Mucosa of rectum (tissue), 2 donors: ENCODE data around the gene USP53.
"Not testable (repeated sequence)": the region's sequence is repeated elsewhere in the genome, so short reads cannot be mapped to it uniquely, and the experiment has no call there.

Experiments used
- H3K27ac ChIP-seq, 2 donors: one replicate each; pipeline ENCODE4 v1.7.0; 2013; ENCODE audit warnings: inconsistent platforms in 2 of 2, low read depth in 2 of 2, low read length in 2 of 2
- H3K27me3 ChIP-seq, 2 donors: one replicate each; pipeline ENCODE4 v1.7.0; 2013; ENCODE audit warnings: low read length in 2 of 2; ENCODE audit not compliant: control insufficient read depth in 2 of 2, insufficient read depth in 2 of 2
- H3K36me3 ChIP-seq, 2 donors: one replicate each; pipeline ENCODE4 v1.7.0; 2013; ENCODE audit warnings: low read length in 2 of 2; ENCODE audit not compliant: control insufficient read depth in 2 of 2, insufficient read depth in 2 of 2
- H3K4me1 ChIP-seq, 2 donors: one replicate each; pipeline ENCODE4 v1.7.0; 2013; ENCODE audit warnings: low read length in 2 of 2, mild to moderate bottlenecking in 1 of 2; ENCODE audit not compliant: control insufficient read depth in 2 of 2, insufficient read depth in 2 of 2
- H3K4me3 ChIP-seq, 2 donors: one replicate each; pipeline ENCODE4 v1.7.0; 2013; ENCODE audit warnings: low read length in 2 of 2
- H3K9ac ChIP-seq, 2 donors: one replicate each; pipeline ENCODE4 v1.7.0; 2013; ENCODE audit warnings: low read length in 2 of 2, low read depth in 1 of 2, mild to moderate bottlenecking in 1 of 2
- H3K9me3 ChIP-seq, 2 donors: one replicate each; pipeline ENCODE4 v1.7.0; 2013; ENCODE audit warnings: low read length in 2 of 2; ENCODE audit not compliant: control insufficient read depth in 2 of 2
- donor health status: healthy.
- donor health status: Normal muscosa, but diverticular disease.

The USP53 gene

DNA sequence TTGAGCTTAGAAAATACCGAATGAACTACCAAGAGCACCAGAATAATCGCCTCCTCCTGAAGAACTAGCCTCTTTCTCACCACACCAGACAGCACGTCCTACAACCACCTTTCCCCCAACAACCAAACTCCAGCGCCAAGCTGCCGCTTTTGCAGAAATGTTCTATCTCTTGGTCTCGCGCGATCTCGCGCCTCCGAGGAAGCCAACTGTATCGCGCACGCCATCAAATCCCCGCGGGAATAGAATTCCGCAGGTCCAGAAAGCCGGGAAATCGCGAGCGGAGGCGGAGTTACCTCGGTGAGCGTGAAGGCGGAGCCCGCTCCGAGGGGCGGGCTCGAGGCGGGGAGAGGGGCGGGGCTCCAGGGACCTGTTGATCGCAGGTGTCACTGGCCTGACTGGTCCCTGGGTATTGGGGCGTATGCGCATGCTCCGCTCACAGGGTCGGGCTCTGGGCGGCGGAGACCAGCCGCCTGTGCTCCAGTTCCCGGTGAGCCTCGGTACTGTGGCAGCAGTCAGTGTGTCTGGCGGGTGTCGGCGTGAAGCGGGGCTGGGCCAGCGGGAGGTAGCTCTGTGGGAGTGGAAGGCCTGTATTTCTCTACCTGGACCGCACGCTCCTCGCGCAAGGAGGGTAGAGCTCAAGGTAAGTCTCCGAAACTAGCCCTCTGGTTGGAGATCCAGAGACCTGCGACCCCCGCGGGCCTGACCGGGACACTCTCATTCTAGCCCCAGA lies at the start of gene USP53:
Gene USP53, plus strand, starts transcription at position 480 of the 730 bp plus-strand sequence. CDS start 27,047 bp downstream, outside the sequence.
- Histone ChIP-seq H3K4me3 (peak within 1 kb of the TSS; percentile 96 to 98), H3K9me3 (no peaks in the 10 kb centered on the region), H3K27ac (peak within 1 kb of the TSS; percentile 98), H3K4me1 (peaks cover 0 to 3% of the 10 kb centered on the region in 2 donors), H3K36me3 (peaks cover 5% of the 10 kb centered on the region in 2 donors), H3K27me3 (no peaks in the 10 kb centered on the region), H3K9ac (peak within 1 kb of the TSS; percentile 96 to 98)

DNA sequence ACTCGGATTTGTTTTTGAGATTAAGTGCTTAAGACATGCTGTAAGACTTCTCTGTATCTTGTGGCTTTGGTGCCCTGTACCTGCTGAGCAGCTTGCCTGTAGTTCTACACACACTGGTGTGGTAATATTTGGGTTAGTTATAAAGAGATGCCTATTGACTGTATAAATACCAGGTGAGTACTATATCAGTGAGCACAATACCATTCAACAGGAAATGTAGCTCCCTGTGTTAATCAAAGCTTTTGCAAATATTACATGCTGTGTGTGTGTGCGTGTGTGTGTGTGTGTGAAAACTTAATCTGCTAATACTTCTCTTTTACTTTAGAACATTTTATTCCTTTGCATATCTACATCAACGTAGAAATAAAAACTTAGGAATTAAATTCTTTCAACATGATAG lies 46.7 kb upstream of the USP53 start:
- H3K9ac ChIP-seq = no peak overlapping the region
- H3K36me3 ChIP-seq = no peaks in the 10 kb centered on the region
- no peak overlapping the region for H3K4me3 ChIP-seq
- no peaks in the 10 kb centered on the region for H3K4me1 ChIP-seq
- no peaks in the 10 kb centered on the region for H3K27me3 ChIP-seq
- H3K9me3 ChIP-seq = no peaks in the 10 kb centered on the region
- H3K27ac ChIP-seq = no peak overlapping the region

- Histone ChIP-seq H3K4me3 (no peak overlapping the region), H3K4me1 (no peaks in the 10 kb centered on the region), H3K9me3 (no peaks in the 10 kb centered on the region), H3K36me3 (no peaks in the 10 kb centered on the region), H3K27ac (no peak overlapping the region), H3K9ac (no peak overlapping the region), H3K27me3 (no peaks in the 10 kb centered on the region)
Measured at GRCh38 chr4:119170195-119170594, 42.3 kb upstream of the USP53 start.

GRCh38 chr4:119172223-119172622 lies 40.3 kb upstream of the USP53 start:
- H3K27me3 ChIP-seq = no peaks in the 10 kb centered on the region
- H3K9ac ChIP-seq = no peak overlapping the region
- no peak overlapping the region for H3K4me3 ChIP-seq
- no peak overlapping the region for H3K27ac ChIP-seq
- no peaks in the 10 kb centered on the region for H3K4me1 ChIP-seq
- H3K9me3 ChIP-seq = no peaks in the 10 kb centered on the region
- no peaks in the 10 kb centered on the region for H3K36me3 ChIP-seq

DNA sequence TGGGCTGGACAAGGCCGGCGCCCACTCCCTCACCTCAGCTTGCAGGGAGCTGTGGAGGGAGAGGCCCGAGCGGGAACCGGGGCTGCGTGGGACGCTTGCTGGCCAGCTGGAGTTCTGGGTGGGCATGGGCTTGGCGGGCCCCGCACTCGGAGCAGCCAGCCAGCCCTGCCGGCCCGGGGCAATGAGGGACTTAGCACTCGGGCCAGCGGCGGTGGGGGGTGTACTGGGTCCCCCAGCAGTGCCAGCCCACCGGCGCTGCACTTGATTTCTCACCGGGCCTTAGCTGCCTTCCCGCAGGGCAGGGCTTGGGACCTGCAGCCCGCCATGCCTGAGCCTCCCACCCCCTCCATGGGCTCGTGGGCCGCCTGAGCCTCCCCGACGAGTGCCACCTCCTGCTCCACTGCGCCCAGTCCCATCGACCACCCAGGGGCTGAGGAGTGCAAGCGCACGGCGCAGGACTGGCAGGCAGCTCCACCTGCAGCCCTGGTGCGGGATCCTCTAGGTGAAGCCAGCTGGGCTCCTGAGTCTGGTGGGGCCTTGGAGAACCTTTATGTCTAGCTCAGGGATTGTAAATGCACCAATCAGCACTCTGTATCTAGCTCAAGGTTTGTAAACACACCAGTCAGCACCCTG lies 38.7 kb upstream of the USP53 start:
- H3K4me1 ChIP-seq, H3K27ac ChIP-seq, H3K9ac ChIP-seq, H3K27me3 ChIP-seq, H3K36me3 ChIP-seq, H3K9me3 ChIP-seq, H3K4me3 ChIP-seq: not testable (repeated sequence)

DNA sequence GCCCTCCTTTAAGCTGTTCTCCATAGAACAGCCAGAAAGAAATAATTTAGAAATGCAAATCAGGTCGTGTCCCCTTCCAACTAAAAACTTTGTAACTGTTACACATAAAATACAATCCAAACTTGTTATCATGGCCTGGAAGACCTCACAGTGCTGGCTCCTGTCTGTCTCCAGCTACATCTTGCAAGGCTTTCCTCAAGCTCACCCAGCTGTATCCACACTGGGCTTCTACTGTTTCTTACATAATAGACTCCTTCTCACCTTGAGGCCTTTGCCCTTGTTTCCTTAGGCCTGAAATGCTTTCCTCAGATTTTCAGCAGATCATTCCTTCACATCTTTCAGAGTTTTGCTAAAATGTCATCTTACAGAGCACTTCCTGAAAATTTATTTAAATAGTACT lies 33.5 kb upstream of the USP53 start:
- no peak overlapping the region for H3K4me3 ChIP-seq
- no peaks in the 10 kb centered on the region for H3K4me1 ChIP-seq
- H3K27me3 ChIP-seq = no peaks in the 10 kb centered on the region
- no peak overlapping the region for H3K9ac ChIP-seq
- no peaks in the 10 kb centered on the region for H3K36me3 ChIP-seq
- H3K27ac ChIP-seq = no peak overlapping the region
- H3K9me3 ChIP-seq = no peaks in the 10 kb centered on the region

- Histone ChIP-seq H3K4me1 (peaks cover 0 to 3% of the 10 kb centered on the region in 2 donors), H3K27me3 (no peaks in the 10 kb centered on the region), H3K27ac (peak overlapping the region; percentile 60), H3K4me3 (no peak overlapping the region), H3K36me3 (no peaks in the 10 kb centered on the region), H3K9ac (no peak overlapping the region), H3K9me3 (no peaks in the 10 kb centered on the region)
Measured at GRCh38 chr4:119184128-119184527, 28.4 kb upstream of the USP53 start.

DNA sequence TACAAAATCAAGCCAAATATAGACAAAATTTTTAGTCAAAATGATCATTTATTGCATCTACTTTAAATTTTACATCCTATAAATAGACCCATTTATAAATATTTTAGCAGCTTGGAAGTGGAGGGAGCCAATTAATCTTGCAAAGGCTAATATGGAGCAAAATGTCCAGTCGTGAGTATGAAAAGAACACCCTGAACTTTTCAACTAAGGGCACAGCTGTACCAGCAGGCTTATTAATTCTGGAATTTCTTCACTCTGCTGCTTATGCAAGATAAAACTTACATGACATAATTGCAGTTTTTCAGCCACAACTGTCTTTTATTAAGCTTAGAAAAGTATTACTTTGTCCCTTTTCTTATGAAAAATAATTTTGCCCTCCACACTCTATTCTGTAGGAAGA lies 22.9 kb upstream of the USP53 start:
- peaks cover 2% of the 10 kb centered on the region in 2 donors for H3K4me1 ChIP-seq
- H3K9me3 ChIP-seq = no peaks in the 10 kb centered on the region
- H3K36me3 ChIP-seq = no peaks in the 10 kb centered on the region
- no peak overlapping the region for H3K4me3 ChIP-seq
- no peaks in the 10 kb centered on the region for H3K27me3 ChIP-seq
- no peak overlapping the region for H3K9ac ChIP-seq
- H3K27ac ChIP-seq = no peak overlapping the region

DNA sequence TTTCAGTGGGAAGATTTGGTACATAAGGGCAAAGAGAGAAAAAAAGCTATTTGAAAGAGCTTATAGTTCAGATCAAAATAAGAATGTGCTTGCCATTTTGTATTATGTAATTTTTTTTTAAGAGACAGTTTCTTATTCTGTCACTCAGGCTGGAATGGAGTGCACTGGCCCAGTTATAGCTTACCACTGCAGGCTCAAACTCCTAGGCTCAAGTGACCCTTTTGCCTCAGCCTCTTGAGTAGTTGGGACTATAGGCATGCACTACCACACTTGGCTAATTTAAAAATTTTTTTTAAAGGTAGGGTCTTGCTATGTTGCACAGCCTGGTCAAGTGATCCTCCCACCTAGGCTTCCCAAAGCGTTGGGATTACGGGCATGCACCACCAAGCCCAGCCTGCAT lies 22.2 kb upstream of the USP53 start:
- Histone ChIP-seq H3K4me1 (peaks cover 0 to 2% of the 10 kb centered on the region in 2 donors), H3K36me3 (no peaks in the 10 kb centered on the region), H3K27me3 (no peaks in the 10 kb centered on the region), H3K9me3 (no peaks in the 10 kb centered on the region), H3K27ac (no peak overlapping the region), H3K4me3 (no peak overlapping the region), H3K9ac (no peak overlapping the region)

GRCh38 chr4:119191505-119191904 lies 21.0 kb upstream of the USP53 start:
- Histone ChIP-seq H3K9ac (no peak overlapping the region), H3K4me3 (no peak overlapping the region), H3K27me3 (no peaks in the 10 kb centered on the region), H3K36me3 (no peaks in the 10 kb centered on the region), H3K4me1 (peaks cover 0 to 2% of the 10 kb centered on the region in 2 donors), H3K9me3 (no peaks in the 10 kb centered on the region), H3K27ac (no peak overlapping the region)
